ENCODE results near the gene SCRT2. TPM values are rescaled to one million over a fixed set of nuclear protein-coding genes. Genes with fewer than 3 reads are reported as not detected.

The SCRT2 gene
- total RNA-seq, 1 donor from 2014 or later = not detected

- no peak overlapping the region for H3K4me3 ChIP-seq (ENCODE audit: low read depth, low read length)
- no peak for DNase-seq (ENCODE audit: low read depth)
- no peak for TF ChIP-seq CTCF (conservative IDR thresholded peaks at IDR 0.05; ENCODE audit: low read depth, low read length)
Measured at GRCh38 chr20:655726-656624, 19.6 kb downstream of the SCRT2 start.

GRCh38 chr20:654417-654750, 21.2 kb downstream of the SCRT2 start:
- H3K4me3 ChIP-seq (ENCODE audit: low read depth, low read length) = no peak overlapping the region
- no peak for TF ChIP-seq CTCF (conservative IDR thresholded peaks at IDR 0.05; ENCODE audit: low read depth, low read length)
- no peak for DNase-seq (ENCODE audit: low read depth)

- DNase-seq (ENCODE audit: low read depth) = no peak
- peak overlapping the region; percentile 98 for H3K4me3 ChIP-seq (ENCODE audit: low read depth, low read length)
- TF ChIP-seq CTCF (conservative IDR thresholded peaks at IDR 0.05; ENCODE audit: low read depth, low read length) = no peak
Measured at GRCh38 chr20:653590-654416, 21.8 kb downstream of the SCRT2 start.

- peak; percentile 61 for TF ChIP-seq CTCF (conservative IDR thresholded peaks at IDR 0.05; ENCODE audit: low read depth, low read length)
- peak; percentile 20 for DNase-seq (ENCODE audit: low read depth)
Measured at GRCh38 chr20:653110-653589, 22.5 kb downstream of the SCRT2 start, which contains the start of gene SRXN1. SRXN1 (minus strand) TSS chr20:653200; CDS start chr20:653185, 15 bp downstream.

GRCh38 chr20:652615-653109, 22.9 kb downstream of the SCRT2 start:
- no peak for DNase-seq (ENCODE audit: low read depth)
- no peak for TF ChIP-seq CTCF (conservative IDR thresholded peaks at IDR 0.05; ENCODE audit: low read depth, low read length)
- H3K4me3 ChIP-seq (ENCODE audit: low read depth, low read length) = peak overlapping the region; percentile 98

More at GRCh38 chr20:653110-653589, 22.5 kb downstream of the SCRT2 start, which contains the start of gene SRXN1:
- peak within 1 kb of the TSS; percentile 98 for H3K4me3 ChIP-seq (ENCODE audit: low read depth, low read length)

- DNase-seq (ENCODE audit: low read depth) = no peak
Measured at GRCh38 chr20:651713-652614, 23.6 kb downstream of the SCRT2 start.

More at GRCh38 chr20:651713-652614, 23.6 kb downstream of the SCRT2 start:
- peak overlapping the region; percentile 98 for H3K4me3 ChIP-seq (ENCODE audit: low read depth, low read length)
- TF ChIP-seq CTCF (conservative IDR thresholded peaks at IDR 0.05; ENCODE audit: low read depth, low read length) = no peak
